WTC11 (cell line): ENCODE data around the gene RPS18.

Experiments used
- CBFB ChIP-seq: sonication (generic); formaldehyde crosslinking; IDR thresholded peaks from 2 replicates; pipeline ENCODE4 v1.8.1; 2022; ENCODE audit warnings: mild to moderate bottlenecking, low read depth, missing genetic modification reagents
- CREB1 ChIP-seq: sonication (generic); formaldehyde crosslinking; IDR thresholded peaks from 2 replicates; pipeline ENCODE4 v1.8.0; 2023; ENCODE audit warnings: mild to moderate bottlenecking, missing genetic modification reagents
- FOXK1 ChIP-seq: sonication (generic); formaldehyde crosslinking; IDR thresholded peaks from 2 replicates; pipeline ENCODE4 v1.8.0; 2022; ENCODE audit warnings: mild to moderate bottlenecking, moderate library complexity, missing genetic modification reagents
- NFATC4 ChIP-seq: fragments of 250-450 bp; sonication (Bioruptor Pico); IDR thresholded peaks from 2 replicates; pipeline ENCODE4 v1.9.0; 2021; ENCODE audit warnings: mild to moderate bottlenecking
- NFYB ChIP-seq: sonication (generic); formaldehyde crosslinking; conservative IDR thresholded peaks from 2 replicates; pipeline ENCODE4 v1.8.0; 2022; ENCODE audit warnings: low read depth, missing genetic modification reagents
- NR1H2 ChIP-seq: sonication (generic); formaldehyde crosslinking; IDR thresholded peaks from 2 replicates; pipeline ENCODE4 v1.9.0; 2021; ENCODE audit warnings: mild to moderate bottlenecking, moderate library complexity, missing genetic modification reagents
- SMAD3 ChIP-seq: sonication (generic); formaldehyde crosslinking; IDR thresholded peaks from 2 replicates; pipeline ENCODE4 v1.8.0; 2022; ENCODE audit warnings: missing genetic modification reagents, mild to moderate bottlenecking, borderline replicate concordance
- TF ChIP-seq, protein P1 (sequence below): fragments of 200-600 bp; IDR thresholded peaks from 2 replicates; pipeline ENCODE4 v1.8.0; 2022; ENCODE audit warnings: antibody characterized with exemption
- TF ChIP-seq, protein P2 (sequence below): sonication (generic); formaldehyde crosslinking; IDR thresholded peaks from 2 replicates; pipeline ENCODE4 v1.8.1; 2023; ENCODE audit warnings: mild to moderate bottlenecking, missing genetic modification reagents
- TF ChIP-seq, protein P3 (sequence below): sonication (generic); formaldehyde crosslinking; conservative IDR thresholded peaks from 2 replicates; pipeline ENCODE4 v1.8.1; 2022; ENCODE audit warnings: mild to moderate bottlenecking, missing genetic modification reagents
- TF ChIP-seq, protein P4 (sequence below): sonication (generic); formaldehyde crosslinking; IDR thresholded peaks from 2 replicates; pipeline ENCODE4 v1.8.1; 2022; ENCODE audit warnings: low read depth, mild to moderate bottlenecking, moderate library complexity, missing genetic modification reagents, borderline replicate concordance
- TF ChIP-seq, protein P5 (sequence below): sonication (generic); formaldehyde crosslinking; IDR thresholded peaks from 2 replicates; pipeline ENCODE4 v1.8.0; 2022; ENCODE audit warnings: mild to moderate bottlenecking, missing genetic modification reagents
- TF ChIP-seq, protein P6 (sequence below): sonication (generic); formaldehyde crosslinking; IDR thresholded peaks from 2 replicates; pipeline ENCODE4 v1.8.0; 2023; ENCODE audit warnings: missing genetic modification reagents, mild to moderate bottlenecking, borderline replicate concordance

DNA sequence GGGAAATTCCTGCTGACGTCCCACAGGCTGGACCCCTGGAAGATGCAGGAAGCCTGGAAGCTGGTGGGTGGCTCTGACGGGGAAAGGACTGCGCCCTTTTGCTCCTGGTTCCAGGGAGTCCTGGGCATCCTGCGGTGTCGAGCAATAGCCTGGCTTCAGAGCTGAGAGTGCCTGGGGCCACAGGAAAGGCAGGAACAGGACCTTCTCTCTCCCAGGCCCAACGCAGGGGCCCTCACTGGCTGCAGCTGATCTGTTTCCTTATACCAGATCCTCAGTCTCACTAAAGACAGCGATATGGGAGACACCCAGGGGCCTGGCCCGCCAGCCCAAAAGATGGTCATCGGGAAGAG is 6.5 kb downstream of the RPS18 start:
- TF ChIP-seq, protein P1, sequence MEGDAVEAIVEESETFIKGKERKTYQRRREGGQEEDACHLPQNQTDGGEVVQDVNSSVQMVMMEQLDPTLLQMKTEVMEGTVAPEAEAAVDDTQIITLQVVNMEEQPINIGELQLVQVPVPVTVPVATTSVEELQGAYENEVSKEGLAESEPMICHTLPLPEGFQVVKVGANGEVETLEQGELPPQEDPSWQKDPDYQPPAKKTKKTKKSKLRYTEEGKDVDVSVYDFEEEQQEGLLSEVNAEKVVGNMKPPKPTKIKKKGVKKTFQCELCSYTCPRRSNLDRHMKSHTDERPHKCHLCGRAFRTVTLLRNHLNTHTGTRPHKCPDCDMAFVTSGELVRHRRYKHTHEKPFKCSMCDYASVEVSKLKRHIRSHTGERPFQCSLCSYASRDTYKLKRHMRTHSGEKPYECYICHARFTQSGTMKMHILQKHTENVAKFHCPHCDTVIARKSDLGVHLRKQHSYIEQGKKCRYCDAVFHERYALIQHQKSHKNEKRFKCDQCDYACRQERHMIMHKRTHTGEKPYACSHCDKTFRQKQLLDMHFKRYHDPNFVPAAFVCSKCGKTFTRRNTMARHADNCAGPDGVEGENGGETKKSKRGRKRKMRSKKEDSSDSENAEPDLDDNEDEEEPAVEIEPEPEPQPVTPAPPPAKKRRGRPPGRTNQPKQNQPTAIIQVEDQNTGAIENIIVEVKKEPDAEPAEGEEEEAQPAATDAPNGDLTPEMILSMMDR = no peak
- TF ChIP-seq, protein P2, sequence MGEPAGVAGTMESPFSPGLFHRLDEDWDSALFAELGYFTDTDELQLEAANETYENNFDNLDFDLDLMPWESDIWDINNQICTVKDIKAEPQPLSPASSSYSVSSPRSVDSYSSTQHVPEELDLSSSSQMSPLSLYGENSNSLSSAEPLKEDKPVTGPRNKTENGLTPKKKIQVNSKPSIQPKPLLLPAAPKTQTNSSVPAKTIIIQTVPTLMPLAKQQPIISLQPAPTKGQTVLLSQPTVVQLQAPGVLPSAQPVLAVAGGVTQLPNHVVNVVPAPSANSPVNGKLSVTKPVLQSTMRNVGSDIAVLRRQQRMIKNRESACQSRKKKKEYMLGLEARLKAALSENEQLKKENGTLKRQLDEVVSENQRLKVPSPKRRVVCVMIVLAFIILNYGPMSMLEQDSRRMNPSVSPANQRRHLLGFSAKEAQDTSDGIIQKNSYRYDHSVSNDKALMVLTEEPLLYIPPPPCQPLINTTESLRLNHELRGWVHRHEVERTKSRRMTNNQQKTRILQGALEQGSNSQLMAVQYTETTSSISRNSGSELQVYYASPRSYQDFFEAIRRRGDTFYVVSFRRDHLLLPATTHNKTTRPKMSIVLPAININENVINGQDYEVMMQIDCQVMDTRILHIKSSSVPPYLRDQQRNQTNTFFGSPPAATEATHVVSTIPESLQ (CRISPR knock-in tag) = no peak
- no peak for TF ChIP-seq NFATC4 (CRISPR knock-in tag)
- TF ChIP-seq CBFB (CRISPR knock-in tag) = no peak
- TF ChIP-seq, protein P3, sequence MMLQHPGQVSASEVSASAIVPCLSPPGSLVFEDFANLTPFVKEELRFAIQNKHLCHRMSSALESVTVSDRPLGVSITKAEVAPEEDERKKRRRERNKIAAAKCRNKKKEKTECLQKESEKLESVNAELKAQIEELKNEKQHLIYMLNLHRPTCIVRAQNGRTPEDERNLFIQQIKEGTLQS (CRISPR knock-in tag) = no peak
- TF ChIP-seq, protein P4, sequence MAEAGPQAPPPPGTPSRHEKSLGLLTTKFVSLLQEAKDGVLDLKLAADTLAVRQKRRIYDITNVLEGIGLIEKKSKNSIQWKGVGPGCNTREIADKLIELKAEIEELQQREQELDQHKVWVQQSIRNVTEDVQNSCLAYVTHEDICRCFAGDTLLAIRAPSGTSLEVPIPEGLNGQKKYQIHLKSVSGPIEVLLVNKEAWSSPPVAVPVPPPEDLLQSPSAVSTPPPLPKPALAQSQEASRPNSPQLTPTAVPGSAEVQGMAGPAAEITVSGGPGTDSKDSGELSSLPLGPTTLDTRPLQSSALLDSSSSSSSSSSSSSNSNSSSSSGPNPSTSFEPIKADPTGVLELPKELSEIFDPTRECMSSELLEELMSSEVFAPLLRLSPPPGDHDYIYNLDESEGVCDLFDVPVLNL (CRISPR knock-in tag) = no peak
- TF ChIP-seq, protein P5, sequence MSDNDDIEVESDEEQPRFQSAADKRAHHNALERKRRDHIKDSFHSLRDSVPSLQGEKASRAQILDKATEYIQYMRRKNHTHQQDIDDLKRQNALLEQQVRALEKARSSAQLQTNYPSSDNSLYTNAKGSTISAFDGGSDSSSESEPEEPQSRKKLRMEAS (CRISPR knock-in tag) = no peak
- TF ChIP-seq NR1H2 (CRISPR knock-in tag) = no peak
- TF ChIP-seq, protein P6, sequence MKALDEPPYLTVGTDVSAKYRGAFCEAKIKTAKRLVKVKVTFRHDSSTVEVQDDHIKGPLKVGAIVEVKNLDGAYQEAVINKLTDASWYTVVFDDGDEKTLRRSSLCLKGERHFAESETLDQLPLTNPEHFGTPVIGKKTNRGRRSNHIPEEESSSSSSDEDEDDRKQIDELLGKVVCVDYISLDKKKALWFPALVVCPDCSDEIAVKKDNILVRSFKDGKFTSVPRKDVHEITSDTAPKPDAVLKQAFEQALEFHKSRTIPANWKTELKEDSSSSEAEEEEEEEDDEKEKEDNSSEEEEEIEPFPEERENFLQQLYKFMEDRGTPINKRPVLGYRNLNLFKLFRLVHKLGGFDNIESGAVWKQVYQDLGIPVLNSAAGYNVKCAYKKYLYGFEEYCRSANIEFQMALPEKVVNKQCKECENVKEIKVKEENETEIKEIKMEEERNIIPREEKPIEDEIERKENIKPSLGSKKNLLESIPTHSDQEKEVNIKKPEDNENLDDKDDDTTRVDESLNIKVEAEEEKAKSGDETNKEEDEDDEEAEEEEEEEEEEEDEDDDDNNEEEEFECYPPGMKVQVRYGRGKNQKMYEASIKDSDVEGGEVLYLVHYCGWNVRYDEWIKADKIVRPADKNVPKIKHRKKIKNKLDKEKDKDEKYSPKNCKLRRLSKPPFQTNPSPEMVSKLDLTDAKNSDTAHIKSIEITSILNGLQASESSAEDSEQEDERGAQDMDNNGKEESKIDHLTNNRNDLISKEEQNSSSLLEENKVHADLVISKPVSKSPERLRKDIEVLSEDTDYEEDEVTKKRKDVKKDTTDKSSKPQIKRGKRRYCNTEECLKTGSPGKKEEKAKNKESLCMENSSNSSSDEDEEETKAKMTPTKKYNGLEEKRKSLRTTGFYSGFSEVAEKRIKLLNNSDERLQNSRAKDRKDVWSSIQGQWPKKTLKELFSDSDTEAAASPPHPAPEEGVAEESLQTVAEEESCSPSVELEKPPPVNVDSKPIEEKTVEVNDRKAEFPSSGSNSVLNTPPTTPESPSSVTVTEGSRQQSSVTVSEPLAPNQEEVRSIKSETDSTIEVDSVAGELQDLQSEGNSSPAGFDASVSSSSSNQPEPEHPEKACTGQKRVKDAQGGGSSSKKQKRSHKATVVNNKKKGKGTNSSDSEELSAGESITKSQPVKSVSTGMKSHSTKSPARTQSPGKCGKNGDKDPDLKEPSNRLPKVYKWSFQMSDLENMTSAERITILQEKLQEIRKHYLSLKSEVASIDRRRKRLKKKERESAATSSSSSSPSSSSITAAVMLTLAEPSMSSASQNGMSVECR (CRISPR knock-in tag) = no peak
- TF ChIP-seq CREB1 = no peak
- no peak for TF ChIP-seq NFYB
- no peak for TF ChIP-seq FOXK1
- no peak for TF ChIP-seq SMAD3 (CRISPR knock-in tag)
